Motor neuron (in vitro differentiated cells): ENCODE results near the gene QRFP. TPM values are rescaled to one million over a fixed set of nuclear protein-coding genes. Genes with fewer than 3 reads are reported as not detected.

ENCODE experiments used
- ATAC-seq, 8 experiments: fragments of 200-7000 bp; cut with Tn5 transposase; replicated peaks in 6 of 8; 2 replicates each; pipeline ENCODE4 v1.8.0; 2021; ENCODE audit warnings: mild to moderate bottlenecking in 8 of 8, moderate library complexity in 8 of 8
- H3K27ac ChIP-seq, 2 donors: fragments of 250-450 bp; sonication (Bioruptor Pico); 2 replicates each; pipeline ENCODE4 v1.9.0; 2021; ENCODE audit warnings: antibody characterized with exemption in 2 of 2, mild to moderate bottlenecking in 2 of 2, moderate library complexity in 1 of 2
- H3K4me1 ChIP-seq, 2 donors: fragments of 250-450 bp; sonication (Bioruptor Pico); replicated peaks in 1 of 2; 2 replicates each; pipeline ENCODE4 v1.6.1; 2021; ENCODE audit warnings: antibody characterized with exemption in 2 of 2, mild to moderate bottlenecking in 2 of 2, moderate library complexity in 1 of 2
- H3K4me3 ChIP-seq, 5 donors: fragments of 250-450 bp; sonication (Bioruptor Pico); 2 replicates each; pipeline ENCODE4 v1.9.0; 2021; ENCODE audit warnings: antibody characterized with exemption in 5 of 5, mild to moderate bottlenecking in 5 of 5, moderate library complexity in 4 of 5
- WGBS, 10 experiments: fragments of 450-650 bp; shearing (Covaris generic); methylation state at CpG; one replicate each; pipeline ENCODE4 v1.0.0; 2022; 5-methylcytosine and 5-hydroxymethylcytosine counted together
- in situ Hi-C, 9 experiments: fragments of 400-800 bp; cut with MboI; loops; one replicate each; pipeline ENCODE4 v1.15.0; 2021; ENCODE audit warnings: low sequenced_read_pairs in 9 of 9, low pct_unique_long_range_greater_than_20kb in 2 of 9; ENCODE audit not compliant: unreplicated experiment in 9 of 9
- total RNA-seq, 8 experiments: library from RNA; unstranded; fragments of 300-600 nt; gene quantifications; 2 replicates each; pipeline versions ENCODE4 v1.2.3 to v1.2.4, GENCODE V29; 2022

Gene QRFP
- total RNA-seq, 8 experiments from 2014 or later = 0.33 to 3.0 (median 0.66) TPM

GRCh38 chr9:130938184-130938651 is 41.6 kb upstream of the QRFP start:
- no CpG with 5 or more reads among the region's 52 CpGs for WGBS, 10 experiments
- peak overlapping the region in 1 of 2 donors; percentile 46 for H3K27ac ChIP-seq
- ATAC-seq = no peak
- peaks cover 10 to 25% of the 10 kb centered on the region in 2 donors for H3K4me1 ChIP-seq
- peak overlapping the region; percentile 35 to 43 (median 38) for H3K4me3 ChIP-seq
- in situ Hi-C loops = no loop called here

- peaks cover 18 to 33% of the 10 kb centered on the region in 2 donors for H3K4me1 ChIP-seq
- no peak for ATAC-seq
- peak overlapping the region in 1 of 2 donors; percentile 46 for H3K27ac ChIP-seq
- H3K4me3 ChIP-seq = no peak overlapping the region
- in situ Hi-C loops = no loop called here
- 17 to 100% (median 54%) methylated on average over 1 to 8 of the region's 23 CpGs; no CpG with 5 or more reads in 2 of the 10 experiments for WGBS, 10 experiments
Measured at GRCh38 chr9:130937146-130938076, 40.8 kb upstream of the QRFP start.

- Histone ChIP-seq H3K4me1 (peaks cover 18 to 37% of the 10 kb centered on the region in 2 donors), H3K27ac (peak overlapping the region in 1 of 2 donors; percentile 46), H3K4me3 (no peak overlapping the region)
- in situ Hi-C loops = no loop called here
- ATAC-seq = peak; percentile 31 to 76 (median 60)
- WGBS, 10 experiments = 29 to 93% (median 41%) methylated on average over 2 to 6 of the region's 12 CpGs; no CpG with 5 or more reads in 5 of the 10 experiments
Measured at GRCh38 chr9:130936285-130937117, 39.9 kb upstream of the QRFP start.

- Histone ChIP-seq H3K27ac (peak overlapping the region in 1 of 2 donors; percentile 40), H3K4me1 (peaks cover 18 to 31% of the 10 kb centered on the region in 2 donors), H3K4me3 (no peak overlapping the region)
- no peak for ATAC-seq
- in situ Hi-C loops = no loop called here
- 81 to 100% (median 91%) methylated on average over 2 to 9 of the region's 13 CpGs; no CpG with 5 or more reads in 4 of the 10 experiments for WGBS, 10 experiments
Measured at GRCh38 chr9:130935648-130936271, 39.1 kb upstream of the QRFP start.

- 63 to 93% (median 79%) methylated on average over 1 to 11 of the region's 16 CpGs; no CpG with 5 or more reads in 2 of the 10 experiments for WGBS, 10 experiments
- peaks cover 18 to 29% of the 10 kb centered on the region in 2 donors for H3K4me1 ChIP-seq
- ATAC-seq = no peak
- no peak overlapping the region for H3K4me3 ChIP-seq
- in situ Hi-C loops = no loop called here
- peak overlapping the region in 1 of 2 donors; percentile 40 for H3K27ac ChIP-seq
Measured at GRCh38 chr9:130934702-130935647, 38.4 kb upstream of the QRFP start.

GRCh38 chr9:130934246-130934645 is 37.6 kb upstream of the QRFP start:
- WGBS, 10 experiments = 80% methylated on average over 1 of the region's 11 CpGs; no CpG with 5 or more reads in 8 of the 10 experiments
- peaks cover 24 to 36% of the 10 kb centered on the region in 2 donors for H3K4me1 ChIP-seq
- in situ Hi-C loops = no loop called here
- peak overlapping the region in 1 of 2 donors; percentile 35 for H3K27ac ChIP-seq
- H3K4me3 ChIP-seq = no peak overlapping the region
- no peak for ATAC-seq

GRCh38 chr9:130933114-130934046 is 36.8 kb upstream of the QRFP start:
- in situ Hi-C loops = no loop called here
- H3K27ac ChIP-seq = peak overlapping the region; percentile 35 to 42
- H3K4me1 ChIP-seq = peaks cover 33 to 45% of the 10 kb centered on the region in 2 donors
- peak in 4 of 8 experiments; percentile 18 to 56 (median 40) for ATAC-seq
- WGBS, 10 experiments = 33 to 89% (median 60%) methylated on average over 1 to 8 of the region's 26 CpGs; no CpG with 5 or more reads in 7 of the 10 experiments
- H3K4me3 ChIP-seq = no peak overlapping the region

GRCh38 chr9:130932255-130933079 is 35.9 kb upstream of the QRFP start:
- Histone ChIP-seq H3K4me3 (no peak overlapping the region), H3K27ac (peak overlapping the region; percentile 17 to 42), H3K4me1 (peaks cover 39 to 48% of the 10 kb centered on the region in 2 donors)
- 35 to 100% (median 56%) methylated on average over 1 to 10 of the region's 21 CpGs; no CpG with 5 or more reads in 1 of the 10 experiments for WGBS, 10 experiments
- in situ Hi-C loops = no loop called here
- ATAC-seq = peak in 5 of 8 experiments; percentile 6 to 52 (median 38)

- in situ Hi-C loops = no loop called here
- Histone ChIP-seq H3K27ac (peak overlapping the region; percentile 17 to 37), H3K4me1 (peaks cover 39 to 46% of the 10 kb centered on the region in 2 donors), H3K4me3 (no peak overlapping the region)
- no peak for ATAC-seq
- WGBS, 10 experiments = 34 to 97% (median 82%) methylated on average over 4 to 19 of the region's 20 CpGs
Measured at GRCh38 chr9:130931508-130932254, 35.1 kb upstream of the QRFP start.
